Measurements from ENCODE around the gene GTF2H3.
"Not testable (repeated sequence)": the region's sequence is repeated elsewhere in the genome, so short reads cannot be mapped to it uniquely, and the experiment has no call there.

Gene GTF2H3

GRCh38 chr12:123633379-123634141 is at the start of gene GTF2H3, which contains the start of gene EIF2B1:
TSS of gene GTF2H3 (plus strand) at chr12:123633829. CDS start at chr12:123633860, 31 bp downstream.
TSS of gene EIF2B1 (minus strand) at chr12:123633686. CDS start at chr12:123633557, 129 bp downstream.
- peak; percentile 82 to 97 for DNase-seq

GRCh38 chr12:123591702-123592481 is 41.7 kb upstream of the GTF2H3 start:
- DNase-seq = no peak

- DNase-seq = no peak
Observed at GRCh38 chr12:123595729-123596128, 37.9 kb upstream of the GTF2H3 start.

GRCh38 chr12:123597100-123597499 is 36.5 kb upstream of the GTF2H3 start:
- DNase-seq = no peak

- no peak for DNase-seq
Observed at GRCh38 chr12:123598522-123598921, 35.1 kb upstream of the GTF2H3 start.

GRCh38 chr12:123599310-123599709 is 34.3 kb upstream of the GTF2H3 start:
- no peak for DNase-seq

GRCh38 chr12:123599721-123600120 is 33.9 kb upstream of the GTF2H3 start:
- no peak for DNase-seq

GRCh38 chr12:123601602-123602489 is 31.8 kb upstream of the GTF2H3 start, which contains the start of gene DDX55:
TSS of gene DDX55 (plus strand) at chr12:123602099. CDS start at chr12:123602149, 50 bp downstream.
- DNase-seq = peak; percentile 52 to 79

GRCh38 chr12:123602651-123603195 is 30.9 kb upstream of the GTF2H3 start:
- DNase-seq = no peak

GRCh38 chr12:123603495-123603894 is 30.1 kb upstream of the GTF2H3 start:
- DNase-seq = not testable (repeated sequence)

- no peak for DNase-seq
Observed at GRCh38 chr12:123607756-123608155, 25.9 kb upstream of the GTF2H3 start.

- DNase-seq = no peak
Observed at GRCh38 chr12:123608182-123608581, 25.4 kb upstream of the GTF2H3 start.

GRCh38 chr12:123614110-123614509 is 19.5 kb upstream of the GTF2H3 start:
- DNase-seq = no peak

- no peak for DNase-seq
Observed at GRCh38 chr12:123614531-123614930, 19.1 kb upstream of the GTF2H3 start.

- DNase-seq = no peak
Observed at GRCh38 chr12:123617144-123617543, 16.5 kb upstream of the GTF2H3 start.

- no peak for DNase-seq
Observed at GRCh38 chr12:123617580-123617979, 16.0 kb upstream of the GTF2H3 start.

GRCh38 chr12:123621101-123621500 is 12.5 kb upstream of the GTF2H3 start:
- no peak for DNase-seq

- DNase-seq = no peak
Observed at GRCh38 chr12:123621619-123622530, 11.8 kb upstream of the GTF2H3 start.

- no peak for DNase-seq
Observed at GRCh38 chr12:123634142-123634561, 523 bp downstream of the GTF2H3 start.

- no peak for DNase-seq
Observed at GRCh38 chr12:123643911-123644310, 10.3 kb downstream of the GTF2H3 start.

- no peak for DNase-seq
Observed at GRCh38 chr12:123645380-123645779, 11.8 kb downstream of the GTF2H3 start.
